Kidney (tissue), 14 donors: ENCODE measurements around the gene NDEL1. TPM values are rescaled to one million over a fixed set of nuclear protein-coding genes. Genes with fewer than 3 reads are reported as not detected.

Source experiments
- DNase-seq, 5 donors: peaks; one replicate each; pipeline ENCODE4 v3.0.0-alpha.2; 2013 to 2020
- FAIRE-seq: peaks from 2 replicates; lab custom pipeline; 2012; peaks lifted over from hg19 to GRCh38; lab: Jason Lieb, UNC
- H3K27ac ChIP-seq, 2 donors: one replicate each; pipeline ENCODE4 v1.7.0; 2013; ENCODE audit warnings: low read depth in 2 of 2, low read length in 2 of 2, inconsistent platforms in 1 of 2
- H3K27me3 ChIP-seq: one replicate; pipeline ENCODE4 v1.7.1; 2013; ENCODE audit warnings: low read length, inconsistent platforms; ENCODE audit not compliant: control insufficient read depth, insufficient read depth
- H3K36me3 ChIP-seq, 3 donors: one replicate each; pipeline versions ENCODE4 v1.7.0 to v1.7.1; 2013; ENCODE audit warnings: low read length in 3 of 3, control low read depth in 1 of 3, inconsistent platforms in 1 of 3; ENCODE audit not compliant: insufficient read depth in 3 of 3, control insufficient read depth in 2 of 3
- H3K4me1 ChIP-seq, 3 donors: one replicate each; pipeline versions ENCODE4 v1.7.0 to v1.7.1; 2013; ENCODE audit warnings: low read length in 3 of 3, inconsistent platforms in 1 of 3, low read depth in 1 of 3; ENCODE audit not compliant: control insufficient read depth in 2 of 3, insufficient read depth in 2 of 3
- H3K4me3 ChIP-seq, 3 donors: one replicate each; pipeline versions ENCODE4 v1.7.0 to v1.8.1; 2013; ENCODE audit warnings: low read length in 3 of 3, control low read depth in 1 of 3, inconsistent platforms in 1 of 3
- H3K9ac ChIP-seq, 3 donors: one replicate each; pipeline versions ENCODE4 v1.7.0 to v1.7.1; 2013; ENCODE audit warnings: low read length in 3 of 3, control low read depth in 1 of 3, inconsistent platforms in 1 of 3
- H3K9me3 ChIP-seq, 3 donors: one replicate each; pipeline versions ENCODE4 v1.7.0 to v1.7.1; 2013; ENCODE audit warnings: low read length in 3 of 3, control low read depth in 1 of 3, inconsistent platforms in 1 of 3; ENCODE audit not compliant: control insufficient read depth in 2 of 3, insufficient read depth in 1 of 3
- intact Hi-C: fragments of 100-400 bp; cut with DNase I; formaldehyde crosslinking; loops from one replicate; pipeline ENCODE4 v1.11.1; 2022
- polyA plus RNA-seq: library from polyadenylated mRNA; stranded (reverse); fragments of 350-450 nt; fragmentation: Illumina TruSeq; extraction: RNeasy Lipid Tissue Mini Kit (QIAGEN cat#74804); gene quantifications from one replicate; pipeline ENCODE4 v1.2.3, GENCODE V29; 2014; ENCODE audit warnings: low read depth, low replicate concordance; ENCODE audit not compliant: insufficient read depth
- total RNA-seq: library from RNA; stranded (reverse); fragmentation: NEBNext Ultra II Directional; extraction: Animal tissue kit (Norgen Biotek cat#: 25700); gene quantifications from one replicate; pipeline ENCODE4 v1.2.1, GENCODE V29; 2021
- TF ChIP-seq, protein P1 (sequence below): IDR thresholded peaks from 3 replicates; pipeline ENCODE4 v1.5.1; 2012; ENCODE audit warnings: mild to moderate bottlenecking, moderate library complexity, borderline replicate concordance; ENCODE audit not compliant: insufficient read depth; ENCODE audit errors: extremely low read depth
- donor health status: control.
- donor health status: control.
- donor health status: control.
- donor health status: control.
- donor health status: control.
- donor health status: DM: yes; HTN: yes; CAD: no.
- donor health status: Normal renal cell carcinoma (clear cell type).

NDEL1 gene
- total and polyA plus RNA-seq, 2 donors from 2014 or later: 17.9 to 66.1 TPM

DNA sequence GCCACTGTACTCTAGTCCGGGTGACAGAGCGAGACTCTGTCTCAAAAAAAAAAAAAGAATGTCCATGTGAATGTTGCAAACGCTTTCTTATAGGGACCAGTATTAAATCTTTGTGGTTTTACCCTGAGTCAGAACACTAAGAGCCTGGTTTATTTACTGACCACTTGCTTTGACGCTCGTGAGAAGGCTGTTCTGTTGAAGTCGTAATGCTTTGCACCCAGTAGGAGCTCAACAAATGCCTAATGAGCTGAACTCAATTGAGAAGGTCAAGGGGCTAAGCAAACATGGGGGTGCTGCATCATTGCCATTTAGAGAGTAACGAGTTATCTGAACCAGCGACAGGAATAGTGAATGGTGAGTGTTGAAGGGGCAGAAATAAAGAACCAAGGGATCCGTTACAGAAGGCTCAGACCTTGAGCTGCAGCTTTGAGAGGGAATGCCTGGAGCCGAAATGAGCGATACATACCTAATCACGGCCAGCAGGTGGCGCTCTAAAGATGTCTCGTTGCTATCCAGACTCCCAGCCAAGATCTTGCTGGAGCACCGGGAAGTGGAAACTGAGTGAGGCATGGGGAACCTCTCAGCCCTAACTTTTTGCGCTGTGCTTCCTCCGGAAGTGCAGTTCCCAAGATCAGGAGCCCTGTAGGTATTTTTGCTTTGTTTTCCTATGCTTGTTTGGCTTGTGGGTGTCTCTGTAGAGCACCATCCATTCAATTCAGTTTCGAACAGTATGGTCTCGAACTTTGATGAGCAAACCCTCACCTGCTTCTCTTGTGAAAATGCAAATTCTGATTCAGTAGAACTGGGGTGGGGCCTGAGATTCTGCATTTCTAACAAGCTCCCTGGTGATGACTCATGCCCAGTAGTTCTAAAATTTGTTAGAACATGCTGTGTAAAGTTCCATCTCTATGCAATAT, 25.5 kb upstream of the NDEL1 start:
- H3K9me3 ChIP-seq: no peaks in the 10 kb centered on the region
- no peak overlapping the region for H3K9ac ChIP-seq
- H3K4me1 ChIP-seq: peaks cover 0 to 5% (median 4%) of the 10 kb centered on the region in 3 donors
- TF ChIP-seq, protein P1, sequence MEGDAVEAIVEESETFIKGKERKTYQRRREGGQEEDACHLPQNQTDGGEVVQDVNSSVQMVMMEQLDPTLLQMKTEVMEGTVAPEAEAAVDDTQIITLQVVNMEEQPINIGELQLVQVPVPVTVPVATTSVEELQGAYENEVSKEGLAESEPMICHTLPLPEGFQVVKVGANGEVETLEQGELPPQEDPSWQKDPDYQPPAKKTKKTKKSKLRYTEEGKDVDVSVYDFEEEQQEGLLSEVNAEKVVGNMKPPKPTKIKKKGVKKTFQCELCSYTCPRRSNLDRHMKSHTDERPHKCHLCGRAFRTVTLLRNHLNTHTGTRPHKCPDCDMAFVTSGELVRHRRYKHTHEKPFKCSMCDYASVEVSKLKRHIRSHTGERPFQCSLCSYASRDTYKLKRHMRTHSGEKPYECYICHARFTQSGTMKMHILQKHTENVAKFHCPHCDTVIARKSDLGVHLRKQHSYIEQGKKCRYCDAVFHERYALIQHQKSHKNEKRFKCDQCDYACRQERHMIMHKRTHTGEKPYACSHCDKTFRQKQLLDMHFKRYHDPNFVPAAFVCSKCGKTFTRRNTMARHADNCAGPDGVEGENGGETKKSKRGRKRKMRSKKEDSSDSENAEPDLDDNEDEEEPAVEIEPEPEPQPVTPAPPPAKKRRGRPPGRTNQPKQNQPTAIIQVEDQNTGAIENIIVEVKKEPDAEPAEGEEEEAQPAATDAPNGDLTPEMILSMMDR: peak; percentile 91
- DNase-seq (peak; percentile 89 to 96 (median 94)), FAIRE-seq (peak; percentile 91)
- intact Hi-C loops: no loop called here
- H3K27ac ChIP-seq: no peak overlapping the region
- no peak overlapping the region for H3K4me3 ChIP-seq
- no peaks in the 10 kb centered on the region for H3K36me3 ChIP-seq
- no peaks in the 10 kb centered on the region for H3K27me3 ChIP-seq

DNA sequence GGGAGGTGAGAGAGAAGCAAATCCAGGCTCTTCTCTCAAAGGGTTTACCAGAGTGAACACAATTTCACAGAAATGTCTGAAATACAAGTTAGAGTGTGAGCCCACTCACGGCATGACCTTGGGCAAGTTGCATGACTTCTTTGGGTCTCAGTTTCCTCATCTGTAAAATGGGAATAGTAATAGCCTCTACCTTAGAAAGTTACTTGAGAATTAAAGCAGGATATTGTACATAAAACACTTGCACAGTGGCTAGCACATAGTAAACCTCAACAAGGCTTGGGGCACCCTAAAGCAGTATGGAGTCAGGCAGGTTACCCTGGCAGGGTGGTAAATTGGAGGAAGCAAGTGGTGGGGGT, 24.8 kb upstream of the NDEL1 start:
- Histone ChIP-seq H3K4me1 (peaks cover 0 to 5% (median 4%) of the 10 kb centered on the region in 3 donors), H3K36me3 (no peaks in the 10 kb centered on the region), H3K27ac (no peak overlapping the region), H3K27me3 (no peaks in the 10 kb centered on the region), H3K4me3 (no peak overlapping the region), H3K9ac (no peak overlapping the region), H3K9me3 (no peaks in the 10 kb centered on the region)
- intact Hi-C loops: no loop called here
- TF ChIP-seq, protein P1: no peak
- FAIRE-seq (no peak), DNase-seq (no peak)

DNA sequence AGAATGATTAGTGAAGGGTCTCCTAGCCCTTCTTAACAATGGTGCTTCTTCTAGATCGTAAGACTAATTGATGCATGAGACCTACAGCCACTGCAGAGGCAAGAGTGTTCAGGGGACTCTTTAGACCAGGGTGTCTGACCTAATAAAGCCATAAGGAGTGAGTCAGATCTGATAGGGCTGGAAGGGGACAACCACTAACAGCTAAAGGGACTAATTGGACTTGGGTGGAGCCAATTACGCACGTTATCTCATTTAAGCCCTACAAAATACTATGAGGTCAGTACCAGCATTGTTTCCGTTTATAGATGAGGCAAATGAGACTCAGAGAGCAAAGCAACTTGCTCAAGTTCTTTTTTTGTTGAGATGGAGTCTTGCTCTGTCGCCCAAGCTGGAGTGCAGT, 23.6 kb upstream of the NDEL1 start:
- TF ChIP-seq, protein P1: no peak
- no peaks in the 10 kb centered on the region for H3K27me3 ChIP-seq
- H3K9me3 ChIP-seq: no peaks in the 10 kb centered on the region
- FAIRE-seq (no peak), DNase-seq (no peak)
- intact Hi-C loops: no loop called here
- no peak overlapping the region for H3K9ac ChIP-seq
- H3K27ac ChIP-seq: no peak overlapping the region
- no peaks in the 10 kb centered on the region for H3K36me3 ChIP-seq
- no peak overlapping the region for H3K4me3 ChIP-seq
- peaks cover 0 to 5% (median 4%) of the 10 kb centered on the region in 3 donors for H3K4me1 ChIP-seq
